Activated CD4-positive, CD25-positive, alpha-beta regulatory T cell treated with anti-CD3 and anti-CD28 coated beads, Interleukin-2, amount 50 U/mL, for 72 hours (primary cell): ENCODE results near the gene APBA1.
"Not testable (repeated sequence)": the region's sequence is repeated elsewhere in the genome, so short reads cannot be mapped to it uniquely, and the experiment has no call there.

Source experiments
- DNase-seq: peaks from one replicate; pipeline ENCODE4 v3.0.0; 2021

Gene APBA1

GRCh38 chr9:69603656-69604055, 68.5 kb downstream of the APBA1 start:
- no peak for DNase-seq

GRCh38 chr9:69602773-69603172, 69.4 kb downstream of the APBA1 start:
- DNase-seq, result no peak

GRCh38 chr9:69601698-69602097, 70.5 kb downstream of the APBA1 start:
- DNase-seq, result no peak

- DNase-seq, result no peak
These were observed 71.7 kb downstream of the APBA1 start for GRCh38 chr9:69600314-69601047.

- no peak for DNase-seq
These were observed 72.8 kb downstream of the APBA1 start for GRCh38 chr9:69599232-69599971.

GRCh38 chr9:69596906-69597305, 75.3 kb downstream of the APBA1 start:
- DNase-seq, result not testable (repeated sequence)

GRCh38 chr9:69594180-69594579, 78.0 kb downstream of the APBA1 start:
- DNase-seq, result no peak

GRCh38 chr9:69593756-69594155, 78.4 kb downstream of the APBA1 start:
- no peak for DNase-seq

- DNase-seq, result no peak
These were observed 78.9 kb downstream of the APBA1 start for GRCh38 chr9:69593301-69593700.

- no peak for DNase-seq
These were observed 81.9 kb downstream of the APBA1 start for GRCh38 chr9:69590266-69590665.

GRCh38 chr9:69589156-69589555, 83.0 kb downstream of the APBA1 start:
- no peak for DNase-seq

- DNase-seq, result no peak
These were observed 86.6 kb downstream of the APBA1 start for GRCh38 chr9:69585571-69585970.

GRCh38 chr9:69584759-69585158, 87.4 kb downstream of the APBA1 start:
- no peak for DNase-seq

- DNase-seq, result no peak
These were observed 88.4 kb downstream of the APBA1 start for GRCh38 chr9:69583645-69584234.

GRCh38 chr9:69582544-69583297, 89.5 kb downstream of the APBA1 start:
- no peak for DNase-seq

GRCh38 chr9:69582018-69582417, 90.2 kb downstream of the APBA1 start:
- DNase-seq, result no peak

GRCh38 chr9:69580582-69581214, 91.5 kb downstream of the APBA1 start:
- DNase-seq, result no peak

- no peak for DNase-seq
These were observed 92.2 kb downstream of the APBA1 start for GRCh38 chr9:69579760-69580581.

- DNase-seq, result no peak
These were observed 93.0 kb downstream of the APBA1 start for GRCh38 chr9:69579032-69579758.

GRCh38 chr9:69578026-69578425, 94.1 kb downstream of the APBA1 start:
- DNase-seq, result no peak

GRCh38 chr9:69577123-69577522, 95.0 kb downstream of the APBA1 start:
- no peak for DNase-seq
